HCT116 (cell line): ENCODE results near the gene ZC3HAV1. TPM values are rescaled to one million over a fixed set of nuclear protein-coding genes. Genes with fewer than 3 reads are reported as not detected.

ENCODE experiments used
- ATAC-seq: fragments of 200-7000 bp; cut with Tn5 transposase; 2 replicates; pipeline ENCODE4 v1.9.1; 2020; ENCODE audit warnings: mild to moderate bottlenecking, moderate library complexity
- BruUV-seq: library from RNA; stranded (reverse); fragments of 400-500 nt; replicated peaks from 2 replicates; lab custom pipeline; 2021; lab: Mats Ljungman, UMichigan
- CTCF ChIA-PET: fragments of 300-600 bp; sonication (Branson Sonifier 250); formaldehyde crosslinking; loops from one replicate; lab custom pipeline; 2021; ENCODE audit warnings: antibody characterized with exemption; lab: Charles Lee
- POLR2A ChIA-PET: fragments of 300-600, 350-600 bp; sonication (Branson Sonifier 250); formaldehyde crosslinking; loops from one replicate; lab custom pipeline; 2021; ENCODE audit warnings: antibody characterized with exemption; lab: Charles Lee
- RAD21 ChIA-PET, 2 experiments: fragments of 300-600 bp; sonication (Branson Sonifier 250); formaldehyde crosslinking; loops; one replicate each; lab custom pipeline; 2023; ENCODE audit warnings: low total read pairs in 2 of 2; ENCODE audit not compliant: uncharacterized antibody in 2 of 2, unreplicated experiment in 2 of 2, low non-redundant PET in 1 of 2; lab: Charles Lee
- DNase-seq: peaks from one replicate; pipeline ENCODE4 v3.0.0-alpha.2; 2010; ENCODE audit warnings: low read depth, low spot score
- H2AFZ ChIP-seq: fragments of 200-600 bp; shearing (Covaris generic), sonication (generic); 2 replicates; pipeline ENCODE4 v1.6.1; 2017; ENCODE audit warnings: low read depth, mixed run types, mixed read lengths, antibody characterized with exemption, low read length; ENCODE audit not compliant: poor library complexity, severe bottlenecking
- H3K27ac ChIP-seq: 2 replicates; pipeline ENCODE4 v1.5.1; 2012; ENCODE audit warnings: low read depth, low read length
- H3K27me3 ChIP-seq: fragments of 200-600 bp; sonication (generic); 2 replicates; pipeline ENCODE4 v1.6.1; 2016; ENCODE audit warnings: mixed run types, low read length, mixed read lengths; ENCODE audit not compliant: insufficient read depth
- H3K36me3 ChIP-seq, 2 experiments: fragments of 200-500 bp in 1 of 2; fragments of 200-600 bp in 1 of 2; sonication (Bioruptor generic) in 1 of 2; sonication (generic) in 1 of 2; 2 replicates each; pipeline versions ENCODE4 v1.5.1 to v1.6.1; 2014 to 2016; ENCODE audit warnings: low read length in 2 of 2, inconsistent platforms in 1 of 2, mixed read lengths in 1 of 2, mixed run types in 1 of 2; ENCODE audit not compliant: insufficient read depth in 2 of 2, control insufficient read depth in 1 of 2
- H3K4me1 ChIP-seq, 2 experiments: fragments of 200-600 bp in 1 of 2; sonication (generic) in 1 of 2; 2 replicates each; pipeline versions ENCODE4 v1.5.1 to v1.6.1; 2012 to 2017; ENCODE audit warnings: low read length in 2 of 2, inconsistent platforms in 1 of 2, mild to moderate bottlenecking in 1 of 2, mixed read lengths in 1 of 2, mixed run types in 1 of 2, moderate library complexity in 1 of 2; ENCODE audit not compliant: insufficient read depth in 2 of 2, control insufficient read depth in 1 of 2
- H3K4me2 ChIP-seq: fragments of 200-600 bp; sonication (generic); 2 replicates; pipeline ENCODE4 v1.6.1; 2017; ENCODE audit warnings: mixed run types, low read length, mixed read lengths
- H3K4me3 ChIP-seq, 2 experiments: fragments of 200-600 bp in 1 of 2; sonication (generic) in 1 of 2; replicated peaks in 1 of 2; 2 replicates each; pipeline ENCODE4 v1.5.1; 2011 to 2016; ENCODE audit warnings: low read length in 2 of 2, control low read depth in 1 of 2, low read depth in 1 of 2, mild to moderate bottlenecking in 1 of 2, mixed read lengths in 1 of 2, mixed run types in 1 of 2
- H3K79me2 ChIP-seq: fragments of 200-600 bp; sonication (generic); 2 replicates; pipeline ENCODE4 v1.6.1; 2017; ENCODE audit warnings: mild to moderate bottlenecking, mixed run types, low read length, moderate library complexity, mixed read lengths; ENCODE audit not compliant: insufficient read depth
- H3K9ac ChIP-seq: fragments of 200-600 bp; sonication (generic); 2 replicates; pipeline ENCODE4 v1.6.1; 2016; ENCODE audit warnings: low read length, mixed read lengths
- H3K9me2 ChIP-seq: fragments of 200-600 bp; sonication (generic), shearing (Covaris generic); 2 replicates; pipeline ENCODE4 v1.6.1; 2017; ENCODE audit warnings: mixed run types, mild to moderate bottlenecking, moderate library complexity; ENCODE audit not compliant: insufficient read depth
- H3K9me3 ChIP-seq, 2 experiments: fragments of 200-500 bp in 1 of 2; fragments of 200-600 bp in 1 of 2; sonication (Bioruptor generic) in 1 of 2; sonication (generic) in 1 of 2; 2 replicates each; pipeline ENCODE4 v1.6.1; 2014 to 2017; ENCODE audit warnings: low read length in 2 of 2, mixed read lengths in 2 of 2, inconsistent platforms in 1 of 2, low read depth in 1 of 2, mild to moderate bottlenecking in 1 of 2, mixed run types in 1 of 2, moderate library complexity in 1 of 2; ENCODE audit not compliant: control insufficient read depth in 1 of 2, insufficient read depth in 1 of 2
- H4K20me1 ChIP-seq: fragments of 200-600 bp; sonication (generic), shearing (Covaris generic); 2 replicates; pipeline ENCODE4 v1.6.1; 2017; ENCODE audit warnings: mixed run types, mild to moderate bottlenecking, moderate library complexity; ENCODE audit not compliant: insufficient read depth
- CEBPB ChIP-seq: IDR thresholded peaks from 2 replicates; pipeline ENCODE4 v1.6.1; 2012; ENCODE audit warnings: low read depth
- ELF1 ChIP-seq: IDR thresholded peaks from 2 replicates; pipeline ENCODE4 v1.6.1; 2012; ENCODE audit warnings: low read depth, borderline replicate concordance
- EZH2 ChIP-seq: fragments of 200-600 bp; sonication (generic); IDR thresholded peaks from 2 replicates; pipeline ENCODE4 v1.6.1; 2017; ENCODE audit warnings: antibody characterized with exemption, mixed run types
- MAX ChIP-seq: IDR thresholded peaks from 2 replicates; pipeline ENCODE4 v1.6.1; 2012
- SIN3A ChIP-seq: IDR thresholded peaks from 2 replicates; pipeline ENCODE4 v1.6.1; 2012; ENCODE audit warnings: low read depth
- ZFX ChIP-seq: fragments of 450-650 bp; IDR thresholded peaks from 2 replicates; pipeline ENCODE4 v1.6.1; 2017
- intact Hi-C: fragments of 100-400 bp; cut with micrococcal nuclease; formaldehyde crosslinking; loops from 2 replicates; pipeline ENCODE4 v1.10.0; 2022
- total RNA-seq: library from RNA; stranded (reverse); gene quantifications from one replicate; pipeline ENCODE4 v1.2.1, GENCODE V29; 2021; ENCODE audit not compliant: unreplicated experiment

Gene ZC3HAV1
- total RNA-seq, 1 experiment from 2014 or later: 23.7 TPM

- intact Hi-C loops: no loop called here
- no peak for ATAC-seq
- Histone ChIP-seq H4K20me1 (no peaks in the 10 kb centered on the region), H3K4me3 (no peak overlapping the region), H3K9me2 (no peaks in the 10 kb centered on the region), H3K27ac (no peak overlapping the region), H3K9me3 (no peaks in the 10 kb centered on the region), H3K4me2 (no peak overlapping the region), H3K4me1 (no peaks in the 10 kb centered on the region), H3K27me3 (no peaks in the 10 kb centered on the region), H2AFZ (no peak overlapping the region), H3K79me2 (no peaks in the 10 kb centered on the region), H3K36me3 (peaks cover 27 to 46% of the 10 kb centered on the region in 2 experiments; a peak in 2 of 4 replicates), H3K9ac (no peak overlapping the region)
- TF ChIP-seq MAX (no peak), SIN3A (no peak), EZH2 (no peak)
- CTCF ChIA-PET: no interaction called here
- BruUV-seq: no TSS peak
- POLR2A ChIA-PET: no interaction called here
- DNase-seq: no peak
- RAD21 ChIA-PET: no interaction called here
These were observed 24.8 kb downstream of the ZC3HAV1 start for GRCh38 chr7:139084709-139085108.

GRCh38 chr7:139081584-139081983, 27.9 kb downstream of the ZC3HAV1 start:
- Histone ChIP-seq H3K9me2 (no peaks in the 10 kb centered on the region), H3K36me3 (peaks cover 26 to 35% of the 10 kb centered on the region in 2 experiments; a peak in 3 of 4 replicates), H3K79me2 (no peaks in the 10 kb centered on the region), H3K4me1 (no peaks in the 10 kb centered on the region), H3K9me3 (no peaks in the 10 kb centered on the region), H3K4me3 (no peak overlapping the region), H3K27ac (no peak overlapping the region), H4K20me1 (no peaks in the 10 kb centered on the region), H3K9ac (no peak overlapping the region), H3K4me2 (no peak overlapping the region), H3K27me3 (no peaks in the 10 kb centered on the region), H2AFZ (no peak overlapping the region)
- RAD21 ChIA-PET: no interaction called here
- POLR2A ChIA-PET: no interaction called here
- no TSS peak for BruUV-seq
- DNase-seq: no peak
- ATAC-seq: no peak
- CTCF ChIA-PET: no interaction called here
- TF ChIP-seq ELF1: no peak
- no peak for TF ChIP-seq ZFX
- no peak for TF ChIP-seq CEBPB
- intact Hi-C loops: no loop called here
